H9 (cell line): ENCODE data around the gene SBK3. TPM values are rescaled to one million over a fixed set of nuclear protein-coding genes. Genes with fewer than 3 reads are reported as not detected.

Source experiments
- DNase-seq: peaks from one replicate; pipeline ENCODE4 v3.0.0-alpha.2; 2017
- H2AFZ ChIP-seq: one replicate; pipeline ENCODE4 v1.6.1; 2013; ENCODE audit warnings: mild to moderate bottlenecking, low read length, control low read depth, moderate library complexity
- H2AK5ac ChIP-seq: 2 replicates; pipeline ENCODE4 v1.6.1; 2013; ENCODE audit warnings: low read length, control low read depth, mixed read lengths; ENCODE audit not compliant: insufficient read length
- H2BK120ac ChIP-seq: one replicate; pipeline ENCODE4 v1.6.1; 2013; ENCODE audit warnings: low read depth, mild to moderate bottlenecking, low read length, control low read depth, inconsistent platforms; ENCODE audit not compliant: poor library complexity, severe bottlenecking
- H2BK12ac ChIP-seq: 2 replicates; pipeline ENCODE4 v1.6.1; 2013; ENCODE audit warnings: low read length, control low read depth, mixed read lengths, low read depth; ENCODE audit not compliant: insufficient read length
- H2BK15ac ChIP-seq: 2 replicates; pipeline ENCODE4 v1.6.1; 2013; ENCODE audit warnings: low read depth, low read length, control low read depth
- H2BK20ac ChIP-seq: one replicate; pipeline ENCODE4 v1.6.1; 2013; ENCODE audit warnings: low read depth, mild to moderate bottlenecking, low read length, control low read depth, inconsistent platforms; ENCODE audit not compliant: poor library complexity, severe bottlenecking
- H2BK5ac ChIP-seq: 2 replicates; pipeline ENCODE4 v1.6.1; 2013; ENCODE audit warnings: low read length, control low read depth, mixed read lengths; ENCODE audit not compliant: insufficient read length
- H3K14ac ChIP-seq: 2 replicates; pipeline ENCODE4 v1.6.1; 2013; ENCODE audit warnings: low read length, control low read depth; ENCODE audit not compliant: insufficient read depth
- H3K18ac ChIP-seq: 2 replicates; pipeline ENCODE4 v1.6.1; 2013; ENCODE audit warnings: low read depth, mild to moderate bottlenecking, mixed read lengths, low read length, control low read depth; ENCODE audit not compliant: insufficient read length
- H3K23ac ChIP-seq: 2 replicates; pipeline ENCODE4 v1.6.1; 2013; ENCODE audit warnings: low read length, control low read depth, mixed read lengths, low read depth; ENCODE audit not compliant: insufficient read length
- H3K23me2 ChIP-seq: 2 replicates; pipeline ENCODE4 v1.6.1; 2013; ENCODE audit warnings: low read depth, mild to moderate bottlenecking, mixed read lengths, low read length, control low read depth; ENCODE audit not compliant: insufficient read length, poor library complexity, severe bottlenecking
- H3K27ac ChIP-seq: 2 replicates; pipeline ENCODE4 v1.5.1; 2013; ENCODE audit warnings: low read length, control low read depth, mixed read lengths, low read depth; ENCODE audit not compliant: insufficient read length
- H3K27me3 ChIP-seq: 2 replicates; pipeline ENCODE4 v1.6.1; 2013; ENCODE audit warnings: low read length, control low read depth, inconsistent platforms; ENCODE audit not compliant: insufficient read depth
- H3K4ac ChIP-seq: 2 replicates; pipeline ENCODE4 v1.6.1; 2013; ENCODE audit warnings: low read depth, mild to moderate bottlenecking, control low read depth, inconsistent platforms, low read length, moderate library complexity
- H3K4me1 ChIP-seq: 2 replicates; pipeline ENCODE4 v1.6.1; 2013; ENCODE audit warnings: low read length, control low read depth, inconsistent platforms; ENCODE audit not compliant: insufficient read depth
- H3K4me2 ChIP-seq: 2 replicates; pipeline ENCODE4 v1.6.1; 2013; ENCODE audit warnings: low read length, control low read depth, mixed read lengths; ENCODE audit not compliant: insufficient read length, insufficient read depth
- H3K56ac ChIP-seq: 2 replicates; pipeline ENCODE4 v1.6.1; 2013; ENCODE audit warnings: low read depth, mild to moderate bottlenecking, mixed read lengths, low read length, control low read depth; ENCODE audit not compliant: insufficient read length
- H3K79me1 ChIP-seq: 2 replicates; pipeline ENCODE4 v1.6.1; 2013; ENCODE audit warnings: low read depth, mild to moderate bottlenecking, moderate library complexity, low read length, control low read depth, inconsistent platforms; ENCODE audit not compliant: insufficient read depth, poor library complexity, severe bottlenecking
- H3K79me2 ChIP-seq: 2 replicates; pipeline ENCODE4 v1.6.1; 2013; ENCODE audit warnings: low read length, control low read depth, inconsistent platforms; ENCODE audit not compliant: insufficient read depth
- H3K9ac ChIP-seq: 2 replicates; pipeline ENCODE4 v1.6.1; 2013; ENCODE audit warnings: low read length, control low read depth, mixed read lengths; ENCODE audit not compliant: insufficient read length; ENCODE audit errors: extremely low read depth
- H3K9me3 ChIP-seq: one replicate; pipeline ENCODE4 v1.6.1; 2013; ENCODE audit warnings: low read depth, low read length, inconsistent platforms; ENCODE audit not compliant: control insufficient read depth
- H3T11ph ChIP-seq: one replicate; pipeline ENCODE4 v1.6.1; 2013; ENCODE audit warnings: mild to moderate bottlenecking, low read length, control low read depth, inconsistent platforms
- H4K20me1 ChIP-seq: one replicate; pipeline ENCODE4 v1.6.1; 2013; ENCODE audit not compliant: control insufficient read depth, insufficient read length, insufficient read depth
- H4K5ac ChIP-seq: 2 replicates; pipeline ENCODE4 v1.6.1; 2013; ENCODE audit warnings: low read depth, mild to moderate bottlenecking, mixed read lengths, low read length, control low read depth; ENCODE audit not compliant: insufficient read length
- H4K8ac ChIP-seq: replicated peaks from 2 replicates; pipeline ENCODE4 v1.6.1; 2013; ENCODE audit warnings: low read length, control low read depth, mixed read lengths, low read depth; ENCODE audit not compliant: insufficient read length
- H4K91ac ChIP-seq: 2 replicates; pipeline ENCODE4 v1.6.1; 2013; ENCODE audit warnings: low read depth, mild to moderate bottlenecking, moderate library complexity, mixed read lengths, low read length, control low read depth; ENCODE audit not compliant: insufficient read length
- H3K27ac Mint-ChIP-seq, 3 experiments: 2 replicates in 2 of 3; 3 replicates in 1 of 3; pipeline ENCODE4 v1.8.0; 2020 to 2021; ENCODE audit warnings: mixed read lengths in 3 of 3, mild to moderate bottlenecking in 1 of 3, moderate library complexity in 1 of 3
- H3K27me3 Mint-ChIP-seq: 2 replicates; pipeline ENCODE4 v1.8.0; 2021; ENCODE audit warnings: low read depth, mild to moderate bottlenecking, moderate library complexity, mixed read lengths
- H3K36me3 Mint-ChIP-seq, 3 experiments: 2 replicates in 2 of 3; 3 replicates in 1 of 3; pipeline ENCODE4 v1.8.0; 2020 to 2021; ENCODE audit warnings: low read depth in 3 of 3, mixed read lengths in 3 of 3; ENCODE audit not compliant: insufficient read depth in 1 of 3
- H3K4me1 Mint-ChIP-seq, 2 experiments: 2 replicates each; pipeline ENCODE4 v1.8.0; 2020; ENCODE audit warnings: mixed read lengths in 2 of 2
- H3K4me3 Mint-ChIP-seq, 2 experiments: 2 replicates in 1 of 2; 3 replicates in 1 of 2; pipeline ENCODE4 v1.8.0; 2020 to 2021; ENCODE audit warnings: mild to moderate bottlenecking in 2 of 2, mixed read lengths in 2 of 2, moderate library complexity in 1 of 2
- H3K9me3 Mint-ChIP-seq, 2 experiments: 2 replicates in 1 of 2; 3 replicates in 1 of 2; pipeline ENCODE4 v1.8.0; 2020; ENCODE audit warnings: mild to moderate bottlenecking in 2 of 2, mixed read lengths in 2 of 2, moderate library complexity in 1 of 2
- CTCF ChIP-seq: fragments of 200-600 bp; sonication (generic); conservative IDR thresholded peaks from 3 replicates; pipeline ENCODE4 v1.8.0; 2021; ENCODE audit warnings: antibody characterized with exemption, mild to moderate bottlenecking
- WGBS: extraction: QIAGEN DNeasy Blood & Tissue Kit; methylation state at CpG from one replicate; pipeline ENCODE4 v1.1.7; 2013; ENCODE audit warnings: missing lambda C conversion rate, low lambda C conversion rate, mixed read lengths; ENCODE audit not compliant: insufficient read length; ENCODE audit errors: extremely low coverage; 5-methylcytosine and 5-hydroxymethylcytosine counted together
- total RNA-seq: library from RNA; stranded (reverse); gene quantifications from 2 replicates; pipeline ENCODE4 v1.2.1, GENCODE V29; 2021

The SBK3 gene
- total RNA-seq, 1 experiment from 2014 or later = 0.70 TPM

GRCh38 chr19:55588738-55589137, 43.4 kb upstream of the SBK3 start:
- Histone ChIP-seq H3K9me3 (no peaks in the 10 kb centered on the region), H2AFZ (no peak overlapping the region), H3K27me3 (no peaks in the 10 kb centered on the region), H3K4me1 (no peaks in the 10 kb centered on the region; the same call in 1 of the 2 replicates), H2BK120ac (no peak overlapping the region), H4K5ac (no peak overlapping the region), H3K14ac (no peak overlapping the region), H4K8ac (no peak overlapping the region), H3K23me2 (peaks cover 7% of the 10 kb centered on the region), H3K4me2 (no peak overlapping the region), H3K9ac (no peak overlapping the region), H3K4ac (no peak overlapping the region), H3K23ac (no peak overlapping the region), H3K56ac (no peak overlapping the region), H3K79me2 (no peaks in the 10 kb centered on the region), H3T11ph (no peak overlapping the region), H2BK20ac (no peak overlapping the region), H4K20me1 (peaks cover 2% of the 10 kb centered on the region), H3K18ac (no peak overlapping the region), H2AK5ac (no peak overlapping the region), H2BK5ac (no peak overlapping the region), H4K91ac (no peak overlapping the region), H2BK12ac (no peak overlapping the region), H3K79me1 (no peaks in the 10 kb centered on the region), H2BK15ac (no peak overlapping the region), H3K27ac (no peak overlapping the region)
- Mint-ChIP-seq H3K27ac (no peak overlapping the region; a peak in 1 of 7 replicates), H3K4me1 (peaks cover 26 to 44% of the 10 kb centered on the region in 2 experiments), H3K36me3 (peaks cover 0 to 6% (median 3%) of the 10 kb centered on the region in 3 experiments; a peak in 2 of 7 replicates), H3K27me3 (peaks cover 9% of the 10 kb centered on the region), H3K4me3 (no peak overlapping the region), H3K9me3 (no peaks in the 10 kb centered on the region; a peak in 1 of 5 replicates)
- no peak for DNase-seq
- WGBS = no CpG with 5 or more reads among the region's 8 CpGs
- TF ChIP-seq CTCF = no peak
